HepG2 (cell line): ENCODE data around the gene DLG1. TPM values are rescaled to one million over a fixed set of nuclear protein-coding genes. Genes with fewer than 3 reads are reported as not detected.

ENCODE experiments used
- ATAC-seq: fragments of 200-7000 bp; cut with Tn5 transposase; 3 replicates; pipeline ENCODE4 v1.9.1; 2020; ENCODE audit warnings: mild to moderate bottlenecking, moderate library complexity
- BruUV-seq: library from RNA; stranded (reverse); fragments of 400-500 nt; replicated peaks from 2 replicates; lab custom pipeline; 2021; lab: Mats Ljungman, UMichigan
- CTCF ChIA-PET: fragments of 300-600 bp; formaldehyde crosslinking; extraction: SDS; loops from one replicate; lab custom pipeline; 2021; ENCODE audit warnings: low total read pairs, inconsistent platforms, low intra/inter-chr PET ratio; lab: Yijun Ruan, JAX
- POLR2A ChIA-PET: fragments of 350-600 bp; sonication (Branson Sonifier 250); formaldehyde crosslinking; loops from one replicate; lab custom pipeline; 2020; ENCODE audit warnings: antibody characterized with exemption, inconsistent platforms; lab: Yijun Ruan, JAX
- DNase-seq: peaks from one replicate; pipeline ENCODE4 v3.0.0-alpha.2; 2015; ENCODE audit warnings: low spot score
- FAIRE-seq: peaks from 3 replicates; lab custom pipeline; 2011; peaks lifted over from hg19 to GRCh38; lab: Jason Lieb, UNC
- H2AFZ ChIP-seq: one replicate; pipeline ENCODE4 v1.6.1; 2011; ENCODE audit warnings: low read length, inconsistent platforms
- H3K27ac ChIP-seq: fragments of 300-600 bp; 3 replicates; pipeline ENCODE4 v1.8.0; 2011; ENCODE audit warnings: mixed run types, mild to moderate bottlenecking, mixed read lengths, low read length, inconsistent platforms; ENCODE audit not compliant: insufficient read depth; ENCODE audit errors: extremely low read length
- H3K27me3 ChIP-seq, 2 experiments: fragments of 200-600 bp in 1 of 2; 2 replicates in 1 of 2; 3 replicates in 1 of 2; pipeline versions ENCODE4 v1.6.0 to v1.8.0; 2011; ENCODE audit warnings: low read length in 2 of 2, mild to moderate bottlenecking in 2 of 2, moderate library complexity in 2 of 2, inconsistent platforms in 1 of 2; ENCODE audit not compliant: insufficient read depth in 2 of 2, control insufficient read depth in 1 of 2
- H3K36me3 ChIP-seq, 2 experiments: fragments of 200-600 bp in 1 of 2; replicated peaks in 1 of 2; 2 replicates in 1 of 2; 3 replicates in 1 of 2; pipeline versions ENCODE4 v1.5.1 to v1.8.0; 2011; ENCODE audit warnings: low read length in 2 of 2, inconsistent platforms in 1 of 2; ENCODE audit not compliant: insufficient read depth in 2 of 2, control insufficient read depth in 1 of 2
- H3K4me1 ChIP-seq: 2 replicates; pipeline ENCODE4 v1.5.1; 2012; ENCODE audit warnings: low read length, inconsistent platforms; ENCODE audit not compliant: insufficient read depth
- H3K4me2 ChIP-seq: 2 replicates; pipeline ENCODE4 v1.6.0; 2011; ENCODE audit warnings: low read depth, low read length, inconsistent platforms
- H3K4me3 ChIP-seq, 3 experiments: fragments of 200-600 bp in 1 of 3; sonication (generic), shearing (Covaris generic) in 1 of 3; replicated peaks in 1 of 3; 2 replicates each; pipeline ENCODE4 v1.5.1; 2011 to 2016; ENCODE audit warnings: low read length in 3 of 3, inconsistent platforms in 2 of 3, low read depth in 2 of 3, mild to moderate bottlenecking in 2 of 3, control low read depth in 1 of 3, mixed read lengths in 1 of 3; ENCODE audit not compliant: insufficient read depth in 1 of 3
- H3K79me2 ChIP-seq: one replicate; pipeline ENCODE4 v1.6.1; 2011; ENCODE audit warnings: low read length, inconsistent platforms; ENCODE audit not compliant: insufficient read depth
- H3K9ac ChIP-seq: 2 replicates; pipeline ENCODE4 v1.6.0; 2011; ENCODE audit warnings: mild to moderate bottlenecking, low read depth, low read length, inconsistent platforms; ENCODE audit not compliant: insufficient read depth
- H3K9me3 ChIP-seq: 2 replicates; pipeline ENCODE4 v1.5.1; 2012; ENCODE audit warnings: mild to moderate bottlenecking, low read length
- H4K20me1 ChIP-seq: 2 replicates; pipeline ENCODE4 v1.6.0; 2011; ENCODE audit warnings: inconsistent platforms, mild to moderate bottlenecking, low read length, moderate library complexity; ENCODE audit not compliant: insufficient read depth
- HOXA9 ChIP-seq: sonication (generic); formaldehyde crosslinking; IDR thresholded peaks from 2 replicates; pipeline ENCODE4 v1.8.1; 2022; ENCODE audit warnings: missing genetic modification reagents, mild to moderate bottlenecking, moderate library complexity, borderline replicate concordance
- JUNB ChIP-seq: sonication (generic); formaldehyde crosslinking; IDR thresholded peaks from 2 replicates; pipeline ENCODE4 v1.8.0; 2022; ENCODE audit warnings: missing genetic modification reagents, mild to moderate bottlenecking, borderline replicate concordance
- MNT ChIP-seq: fragments of 450-650 bp; IDR thresholded peaks from 2 replicates; pipeline ENCODE4 v1.6.1; 2016
- NBN ChIP-seq: fragments of 450-650 bp; conservative IDR thresholded peaks from 2 replicates; pipeline ENCODE4 v1.6.1; 2017
- SOX13 ChIP-seq, 3 experiments: fragments of 450-650 bp in 1 of 3; sonication (generic) in 1 of 3; formaldehyde crosslinking in 1 of 3; IDR thresholded peaks in 2 of 3; conservative IDR thresholded peaks in 1 of 3; 2 replicates each; pipeline versions ENCODE4 v1.5.0 to v1.6.1; 2016 to 2020; ENCODE audit warnings: antibody characterized with exemption in 1 of 3, mild to moderate bottlenecking in 1 of 3, missing compliant biosample characterization in 1 of 3, missing genetic modification reagents in 1 of 3, moderate library complexity in 1 of 3
- SPEN ChIP-seq: sonication (generic); formaldehyde crosslinking; IDR thresholded peaks from 2 replicates; pipeline ENCODE4 v1.5.1; 2020; ENCODE audit warnings: low read depth, mild to moderate bottlenecking, missing genetic modification reagents
- ZMYM3 ChIP-seq: sonication (generic); formaldehyde crosslinking; IDR thresholded peaks from 2 replicates; pipeline ENCODE4 v1.5.1; 2020; ENCODE audit warnings: mild to moderate bottlenecking, missing genetic modification reagents
- ZNF282 ChIP-seq: fragments of 450-650 bp; IDR thresholded peaks from 2 replicates; pipeline ENCODE4 v1.6.1; 2018; ENCODE audit not compliant: partially characterized antibody
- ZNF646 ChIP-seq: sonication (generic); formaldehyde crosslinking; IDR thresholded peaks from 2 replicates; pipeline ENCODE4 v1.9.0; 2021; ENCODE audit warnings: mild to moderate bottlenecking, missing genetic modification reagents
- ZNF672 ChIP-seq: sonication (generic); formaldehyde crosslinking; IDR thresholded peaks from 2 replicates; pipeline ENCODE4 v1.8.1; 2022; ENCODE audit warnings: missing genetic modification reagents
- WGBS: methylation state at CpG from one replicate; pipeline ENCODE4 v1.1.6; 2017; ENCODE audit warnings: low lambda C conversion rate; 5-methylcytosine and 5-hydroxymethylcytosine counted together
- in situ Hi-C: cut with HindIII; loops from 2 replicates; pipeline ENCODE4 v1.10.0; 2017; ENCODE audit warnings: low pct_unique_long_range_greater_than_20kb; ENCODE audit not compliant: extremely low pct_ligation_motif_present
- intact Hi-C: fragments of 100-400 bp; cut with micrococcal nuclease; formaldehyde crosslinking; loops from one replicate; pipeline ENCODE4 v1.10.0; 2022; ENCODE audit not compliant: unreplicated experiment
- polyA plus RNA-seq, 8 experiments: library from polyadenylated mRNA; depleted of rRNA in 3 of 8; stranded (reverse) in 7 of 8; unstranded in 1 of 8; fragments of >200 nt; fragmentation: Illumina TruSeq in 4 of 8; extraction: Trizol in 4 of 8; gene quantifications; 2 replicates each; pipeline versions ENCODE4 v1.2.1 to v1.2.3, GENCODE V29; 2011 to 2016; ENCODE audit warnings: low read depth in 4 of 8, missing spikeins in 1 of 8, mixed read lengths in 1 of 8; ENCODE audit not compliant: insufficient read depth in 1 of 8
- total RNA-seq, 5 experiments: library from RNA; depleted of rRNA; stranded (reverse); fragments of >200 nt; fragmentation: Illumina TruSeq; extraction: Trizol; gene quantifications; 2 replicates each; pipeline ENCODE4 v1.2.3, GENCODE V29; 2016; ENCODE audit warnings: low read depth in 1 of 5

The DLG1 gene
- total and polyA plus RNA-seq, 2 of the 13 experiments (the other 11 are each of a cell fraction or from before 2014, with no cell fraction given), result 30.5 to 104 TPM

GRCh38 chr3:196995027-196995426 is 303.4 kb downstream of the DLG1 start:
- DNase-seq (no peak), ATAC-seq (no peak), FAIRE-seq (no peak)
- peak overlapping the region; percentile 31 for H3K4me2 ChIP-seq
- no peak overlapping the region for H3K4me3 ChIP-seq
- no peaks in the 10 kb centered on the region for H3K36me3 ChIP-seq
- TF ChIP-seq ZMYM3 (CRISPR knock-in tag) (no peak), SOX13 (IDR thresholded peaks at IDR 0.05) (no peak), SOX13 (CRISPR knock-in tag; conservative IDR thresholded peaks at IDR 0.05 in 1 of 2, IDR thresholded peaks at IDR 0.05 in 1 of 2) (no peak), ZNF672 (CRISPR knock-in tag) (0 out of 2 replicates have a peak, but pooled peaks have one; percentile 44), ZNF282 (peak; percentile 30), JUNB (CRISPR knock-in tag) (0 out of 2 replicates have a peak, but pooled peaks have one; percentile 38), SPEN (CRISPR knock-in tag) (no peak), HOXA9 (peak; percentile 50; the same call in 1 of the 2 replicates), MNT (peak; percentile 97), ZNF646 (peak; percentile 81; the same call in 1 of the 2 replicates), NBN (0 out of 2 replicates have a peak, but pooled peaks have one; percentile 33)
- H4K20me1 ChIP-seq, result no peaks in the 10 kb centered on the region
- no peaks in the 10 kb centered on the region for H3K79me2 ChIP-seq
- peaks cover 57% of the 10 kb centered on the region for H3K4me1 ChIP-seq
- no TSS peak for BruUV-seq
- no peak overlapping the region for H3K27ac ChIP-seq
- 92% methylated on average over 16 of the region's 19 CpGs for WGBS
- ChIA-PET CTCF (no interaction called here), POLR2A (no interaction called here)
- H3K9me3 ChIP-seq, result no peaks in the 10 kb centered on the region
- no peak overlapping the region for H2AFZ ChIP-seq
- H3K9ac ChIP-seq, result no peak overlapping the region
- intact Hi-C loops (no loop called here), in situ Hi-C loops (loop anchor here (25.0 kb wide), 1 partner anchor 517 kb away; no protein-coding TSS in a partner anchor)
- no peaks in the 10 kb centered on the region for H3K27me3 ChIP-seq
